AG04450 (cell line): Measurements from ENCODE around the gene TNC. TPM values are rescaled to one million over a fixed set of nuclear protein-coding genes. Genes with fewer than 3 reads are reported as not detected.

Source experiments
- CTCF ChIA-PET: fragments of 300-600, 350-600 bp; formaldehyde crosslinking; extraction: SDS; loops from one replicate; lab custom pipeline; 2022; ENCODE audit warnings: antibody characterized with exemption, inconsistent platforms; lab: Charles Lee
- POLR2A ChIA-PET: fragments of 350-600 bp; formaldehyde crosslinking; extraction: SDS; loops from one replicate; lab custom pipeline; 2021; ENCODE audit warnings: antibody characterized with exemption, inconsistent platforms; lab: Yijun Ruan, JAX
- DNase-seq: peaks from one replicate; pipeline ENCODE4 v3.0.0-alpha.2; 2011; ENCODE audit warnings: low read depth, low spot score
- H3K27ac ChIP-seq: one replicate; pipeline ENCODE4 v1.5.1; 2012; ENCODE audit warnings: low read depth, low read length, control low read depth
- H3K27me3 ChIP-seq: one replicate; pipeline ENCODE4 v1.6.0; 2012; ENCODE audit warnings: low read length; ENCODE audit not compliant: control insufficient read depth, insufficient read depth
- H3K4me3 ChIP-seq: 2 replicates; pipeline ENCODE4 v1.5.1; 2011; ENCODE audit warnings: mild to moderate bottlenecking, low read depth, low read length, control low read depth
- H3K9me3 ChIP-seq: 2 replicates; pipeline ENCODE4 v1.5.1; 2012; ENCODE audit warnings: low read length; ENCODE audit not compliant: control insufficient read depth, insufficient read depth
- CTCF ChIP-seq: IDR thresholded peaks from 2 replicates; pipeline ENCODE4 v1.5.1; 2011; ENCODE audit warnings: low read depth, low read length, control low read depth, inconsistent platforms
- polyA plus RNA-seq: library from polyadenylated mRNA; depleted of rRNA; stranded (reverse); fragments of >200 nt; gene quantifications from 2 replicates; pipeline ENCODE4 v1.2.3, GENCODE V29; 2011

TNC gene
- polyA plus RNA-seq, 1 experiment, result 265 TPM

DNA sequence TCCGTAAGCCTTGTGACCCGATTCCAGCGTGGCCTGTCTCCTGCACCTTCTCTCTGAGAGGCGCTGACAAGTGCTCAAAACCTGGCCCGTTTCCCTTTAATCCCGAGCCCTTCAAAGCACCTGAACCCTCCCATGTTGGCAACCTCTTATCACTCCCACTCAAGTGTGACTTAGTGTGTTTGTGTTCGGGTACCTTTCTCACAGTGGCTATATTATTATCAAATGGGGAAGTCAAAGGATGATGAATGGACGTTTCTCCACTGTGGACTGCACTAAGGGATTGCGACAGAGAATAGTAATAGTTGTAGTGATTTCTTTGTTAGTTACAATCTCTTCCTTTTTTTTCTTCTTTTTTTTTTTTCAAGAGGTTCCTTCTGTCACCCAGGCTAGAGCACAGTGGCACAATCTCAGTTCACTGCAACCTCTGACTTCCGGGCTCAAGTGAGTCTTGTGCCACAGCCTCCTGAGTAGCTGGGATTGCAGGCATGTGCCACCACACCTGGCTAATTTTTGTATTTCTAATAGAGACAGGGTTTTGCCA, 122.2 kb downstream of the TNC start:
- POLR2A ChIA-PET, result no interaction called here
- Histone ChIP-seq H3K4me3 (no peak overlapping the region), H3K27ac (no peak overlapping the region), H3K9me3 (no peaks in the 10 kb centered on the region), H3K27me3 (peaks cover 32% of the 10 kb centered on the region)
- DNase-seq, result no peak
- TF ChIP-seq CTCF, result no peak
- CTCF ChIA-PET, result no interaction called here

GRCh38 chr9:114994768-114995167, 123.2 kb downstream of the TNC start:
- Histone ChIP-seq H3K27ac (no peak overlapping the region), H3K27me3 (peaks cover 37% of the 10 kb centered on the region), H3K4me3 (no peak overlapping the region), H3K9me3 (no peaks in the 10 kb centered on the region)
- DNase-seq, result no peak
- CTCF ChIA-PET, result interaction anchor here (1.1 kb wide), 1 partner anchor 20 kb away, joined by 4 read pairs; no protein-coding TSS in a partner anchor
- POLR2A ChIA-PET, result no interaction called here
- TF ChIP-seq CTCF, result no peak

DNA sequence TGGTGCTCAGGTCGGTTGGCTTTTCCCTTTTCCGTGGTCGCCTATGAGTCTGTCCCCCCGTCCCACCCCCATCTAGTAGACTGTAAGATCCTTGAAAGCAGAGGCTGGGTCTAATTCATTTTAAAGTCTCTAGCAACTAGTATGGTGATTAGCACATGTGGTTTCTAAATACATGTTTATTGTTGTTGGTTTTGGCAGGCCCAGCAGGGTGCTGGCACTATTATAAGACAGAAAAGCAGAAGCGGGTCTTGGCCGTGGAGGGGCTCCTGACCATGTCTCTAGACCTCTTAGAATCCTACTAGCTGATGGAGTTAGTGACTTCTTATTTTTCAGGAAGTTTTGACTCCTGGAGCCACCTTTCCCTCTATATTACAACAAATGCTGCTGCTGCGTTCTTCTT, 126.1 kb downstream of the TNC start:
- TF ChIP-seq CTCF, result no peak
- H3K27me3 ChIP-seq, result peaks cover 42% of the 10 kb centered on the region
- H3K27ac ChIP-seq, result no peak overlapping the region
- POLR2A ChIA-PET, result no interaction called here
- H3K9me3 ChIP-seq, result no peaks in the 10 kb centered on the region
- no peak overlapping the region for H3K4me3 ChIP-seq
- CTCF ChIA-PET, result interaction anchor here (0.6 to 1.2 kb wide), 2 partner anchors 56 to 81 kb away, joined by 3 read pairs; no protein-coding TSS in a partner anchor
- DNase-seq, result no peak

DNA sequence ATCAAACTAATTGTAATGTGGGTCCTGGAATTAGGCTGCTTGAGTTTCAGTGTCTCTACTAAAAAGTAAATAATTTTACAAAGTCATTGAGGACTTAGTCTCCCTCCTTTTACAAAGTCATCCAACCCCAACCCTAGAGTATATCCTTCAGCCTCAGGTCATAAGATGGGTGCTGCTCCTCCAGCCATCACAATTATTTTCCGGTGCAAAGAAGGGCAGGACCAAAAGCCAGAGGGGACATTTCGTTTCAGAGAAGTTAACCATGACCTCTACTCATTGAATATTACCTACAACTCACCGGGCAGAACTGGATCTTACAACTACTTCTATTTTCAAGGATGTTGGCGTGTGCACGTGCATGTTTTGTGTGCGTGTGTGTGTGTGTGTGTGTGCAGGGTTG, 127.1 kb downstream of the TNC start:
- no peak overlapping the region for H3K4me3 ChIP-seq
- no peaks in the 10 kb centered on the region for H3K9me3 ChIP-seq
- ChIA-PET CTCF (no interaction called here), POLR2A (no interaction called here)
- H3K27ac ChIP-seq, result no peak overlapping the region
- no peak for TF ChIP-seq CTCF
- DNase-seq, result no peak
- peaks cover 42% of the 10 kb centered on the region for H3K27me3 ChIP-seq

DNA sequence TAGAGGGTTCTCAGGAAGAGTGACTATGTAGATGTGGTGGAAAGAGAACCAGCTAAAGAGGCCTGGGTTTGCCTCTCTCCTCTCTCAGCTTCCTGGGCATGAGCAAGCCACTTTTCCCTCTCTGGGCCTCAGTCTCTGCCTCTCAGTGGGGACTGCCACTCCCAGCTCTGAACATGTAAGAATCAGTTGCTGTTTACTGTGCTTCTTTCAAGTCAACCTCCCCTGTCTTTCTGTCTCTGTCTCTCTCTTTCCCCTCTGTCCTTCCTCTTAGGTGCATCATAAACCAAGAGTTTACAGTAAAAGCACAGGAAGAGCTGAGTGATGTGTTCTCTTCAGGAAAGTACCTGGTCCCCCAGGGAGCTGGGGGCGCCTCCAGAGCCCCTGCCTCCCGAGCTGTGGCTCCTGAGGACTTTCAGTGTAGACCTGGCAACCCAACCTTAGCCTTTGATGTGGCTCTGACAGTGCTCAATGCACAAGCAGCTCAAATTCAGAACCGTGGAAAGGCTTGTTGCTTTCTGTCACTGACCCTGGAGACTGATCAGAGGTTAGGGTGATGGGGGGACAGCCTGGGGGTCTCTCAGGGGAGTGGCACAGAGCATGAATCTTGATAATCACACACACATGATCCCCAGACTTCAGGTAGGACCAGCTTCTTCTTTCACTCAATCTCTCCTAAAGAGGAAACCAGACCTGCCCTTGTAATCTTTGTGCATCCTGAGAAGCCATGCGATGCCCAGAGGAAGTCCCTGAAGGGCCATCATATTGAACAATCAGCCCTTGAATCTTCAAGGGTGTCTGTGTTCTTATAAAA, 128.2 kb downstream of the TNC start:
- POLR2A ChIA-PET, result no interaction called here
- no peak for TF ChIP-seq CTCF
- H3K27me3 ChIP-seq, result peaks cover 38% of the 10 kb centered on the region
- no peak for DNase-seq
- CTCF ChIA-PET, result interaction anchor here (0.5 kb wide), 1 partner anchor 503 kb away, joined by 4 read pairs; no protein-coding TSS in a partner anchor
- no peak overlapping the region for H3K4me3 ChIP-seq
- H3K27ac ChIP-seq, result no peak overlapping the region
- H3K9me3 ChIP-seq, result no peaks in the 10 kb centered on the region
